ENCODE results near the gene LFNG.

GRCh38 chr7:2523941-2524807 lies 4.6 kb downstream of the LFNG start:
- no peak for TF ChIP-seq CTCF (IDR thresholded peaks at IDR 0.05)
- TF ChIP-seq POLR2AphosphoS5 (IDR thresholded peaks at IDR 0.05; ENCODE audit: insufficient read depth in 1 of 2, low read depth in 1 of 2), result peak; percentile 24 to 57
- no peak for TF ChIP-seq POLR2A (IDR thresholded peaks at IDR 0.05)

Measured in vagina (tissue), 2 donors.